BE2C (cell line): ENCODE data around the gene MED10.

ENCODE experiments used
- DNase-seq: peaks from one replicate; pipeline ENCODE4 v3.0.0-alpha.2; 2020
- H3K27me3 ChIP-seq: fragments of 250-450 bp; sonication (Bioruptor Pico); 2 replicates; pipeline ENCODE4 v1.5.1; 2020; ENCODE audit warnings: mild to moderate bottlenecking
- H3K36me3 ChIP-seq: fragments of 250-450 bp; sonication (Bioruptor Pico); 2 replicates; pipeline ENCODE4 v1.5.1; 2020; ENCODE audit warnings: mild to moderate bottlenecking
- H3K4me1 ChIP-seq: fragments of 250-450 bp; sonication (Bioruptor Pico); 2 replicates; pipeline ENCODE4 v1.5.1; 2020
- H3K4me3 ChIP-seq: 2 replicates; pipeline ENCODE4 v1.5.1; 2011; ENCODE audit warnings: low read depth, low read length
- H3K9me3 ChIP-seq: fragments of 250-450 bp; sonication (Bioruptor Pico); 2 replicates; pipeline ENCODE4 v1.5.1; 2020
- CTCF ChIP-seq: IDR thresholded peaks from 2 replicates; pipeline ENCODE4 v1.5.1; 2012; ENCODE audit warnings: mild to moderate bottlenecking, low read depth, low read length

The MED10 gene

GRCh38 chr5:6402939-6403338, 24.6 kb upstream of the MED10 start:
- no peaks in the 10 kb centered on the region for H3K9me3 ChIP-seq
- H3K4me1 ChIP-seq, result no peaks in the 10 kb centered on the region
- H3K4me3 ChIP-seq, result no peak overlapping the region
- no peak for TF ChIP-seq CTCF
- no peaks in the 10 kb centered on the region for H3K27me3 ChIP-seq
- H3K36me3 ChIP-seq, result no peaks in the 10 kb centered on the region
- no peak for DNase-seq

GRCh38 chr5:6401410-6401809, 23.1 kb upstream of the MED10 start:
- no peak for TF ChIP-seq CTCF
- Histone ChIP-seq H3K36me3 (no peaks in the 10 kb centered on the region), H3K27me3 (no peaks in the 10 kb centered on the region), H3K4me1 (no peaks in the 10 kb centered on the region), H3K4me3 (no peak overlapping the region), H3K9me3 (no peaks in the 10 kb centered on the region)
- DNase-seq, result no peak

- Histone ChIP-seq H3K4me3 (no peak overlapping the region), H3K9me3 (no peaks in the 10 kb centered on the region), H3K36me3 (no peaks in the 10 kb centered on the region), H3K4me1 (no peaks in the 10 kb centered on the region), H3K27me3 (no peaks in the 10 kb centered on the region)
- no peak for TF ChIP-seq CTCF
- no peak for DNase-seq
Observed at GRCh38 chr5:6399980-6400910, 21.9 kb upstream of the MED10 start.

- Histone ChIP-seq H3K36me3 (no peaks in the 10 kb centered on the region), H3K27me3 (no peaks in the 10 kb centered on the region; the same call in 1 of the 2 replicates), H3K4me1 (no peaks in the 10 kb centered on the region), H3K4me3 (no peak overlapping the region), H3K9me3 (no peaks in the 10 kb centered on the region; the same call in 1 of the 2 replicates)
- DNase-seq, result no peak
- no peak for TF ChIP-seq CTCF
Observed at GRCh38 chr5:6398570-6399230, 20.4 kb upstream of the MED10 start.

- Histone ChIP-seq H3K4me3 (no peak overlapping the region), H3K9me3 (no peaks in the 10 kb centered on the region; the same call in 1 of the 2 replicates), H3K4me1 (no peaks in the 10 kb centered on the region), H3K36me3 (no peaks in the 10 kb centered on the region), H3K27me3 (no peaks in the 10 kb centered on the region; the same call in 1 of the 2 replicates)
- DNase-seq, result no peak
- no peak for TF ChIP-seq CTCF
Observed at GRCh38 chr5:6397536-6398269, 19.4 kb upstream of the MED10 start.
